Neuronal stem cell (in vitro differentiated cells): ENCODE measurements around the gene NECTIN1.

ENCODE experiments used
- DNase-seq: peaks from one replicate; pipeline ENCODE4 v3.0.0-alpha.2; 2013; ENCODE audit warnings: low spot score
- H2AFZ ChIP-seq: one replicate; pipeline ENCODE4 v1.6.1; 2013; ENCODE audit warnings: mild to moderate bottlenecking, low read length, inconsistent platforms
- H2AK5ac ChIP-seq: 2 replicates; pipeline ENCODE4 v1.6.1; 2013; ENCODE audit warnings: low read depth, mild to moderate bottlenecking, inconsistent platforms, low read length, moderate library complexity, mixed read lengths
- H2BK120ac ChIP-seq: 2 replicates; pipeline ENCODE4 v1.6.1; 2013; ENCODE audit warnings: low read depth, mild to moderate bottlenecking, inconsistent platforms, low read length, moderate library complexity, mixed read lengths
- H2BK12ac ChIP-seq: one replicate; pipeline ENCODE4 v1.6.1; 2013; ENCODE audit warnings: low read length, inconsistent platforms
- H2BK15ac ChIP-seq: 2 replicates; pipeline ENCODE4 v1.6.1; 2013; ENCODE audit warnings: mild to moderate bottlenecking, low read length, inconsistent platforms, mixed read lengths
- H2BK5ac ChIP-seq: one replicate; pipeline ENCODE4 v1.6.1; 2013; ENCODE audit warnings: inconsistent platforms, mild to moderate bottlenecking, low read length, moderate library complexity
- H3K14ac ChIP-seq: one replicate; pipeline ENCODE4 v1.6.1; 2013; ENCODE audit warnings: low read length, inconsistent platforms
- H3K18ac ChIP-seq: 2 replicates; pipeline ENCODE4 v1.6.1; 2013; ENCODE audit warnings: low read length, inconsistent platforms
- H3K23ac ChIP-seq: 2 replicates; pipeline ENCODE4 v1.6.1; 2013; ENCODE audit warnings: low read depth, mild to moderate bottlenecking, mixed read lengths, low read length, inconsistent platforms; ENCODE audit not compliant: poor library complexity
- H3K27ac ChIP-seq: replicated peaks from 3 replicates; pipeline ENCODE4 v1.5.1; 2013; ENCODE audit warnings: low read length, inconsistent platforms
- H3K27me3 ChIP-seq, 3 experiments: 2 replicates each; pipeline ENCODE4 v1.6.1; 2013; ENCODE audit warnings: low read length in 3 of 3, mild to moderate bottlenecking in 2 of 3, inconsistent platforms in 1 of 3, low read depth in 1 of 3, mixed read lengths in 1 of 3, moderate library complexity in 1 of 3; ENCODE audit not compliant: control insufficient read depth in 3 of 3, insufficient read depth in 3 of 3
- H3K36me3 ChIP-seq, 2 donors: replicated peaks in 1 of 2; 2 replicates each; pipeline ENCODE4 v1.6.1; 2013; ENCODE audit warnings: low read length in 2 of 2; ENCODE audit not compliant: control insufficient read depth in 2 of 2, insufficient read depth in 2 of 2
- H3K4ac ChIP-seq: 2 replicates; pipeline ENCODE4 v1.6.1; 2013; ENCODE audit warnings: inconsistent platforms, mild to moderate bottlenecking, low read length, moderate library complexity
- H3K4me1 ChIP-seq, 2 donors: 1 replicate in 1 of 2; 2 replicates in 1 of 2; pipeline ENCODE4 v1.6.1; 2013; ENCODE audit warnings: low read length in 2 of 2, low read depth in 1 of 2; ENCODE audit not compliant: control insufficient read depth in 2 of 2, insufficient read depth in 1 of 2
- H3K4me2 ChIP-seq: one replicate; pipeline ENCODE4 v1.6.1; 2013; ENCODE audit warnings: mild to moderate bottlenecking, low read length, inconsistent platforms; ENCODE audit not compliant: insufficient read depth, poor library complexity, severe bottlenecking
- H3K4me3 ChIP-seq, 2 donors: 2 replicates each; pipeline ENCODE4 v1.5.1; 2013; ENCODE audit warnings: low read length in 2 of 2, mild to moderate bottlenecking in 2 of 2, inconsistent platforms in 1 of 2, moderate library complexity in 1 of 2
- H3K79me1 ChIP-seq: one replicate; pipeline ENCODE4 v1.6.1; 2013; ENCODE audit warnings: low read depth, mild to moderate bottlenecking, inconsistent platforms, low read length, moderate library complexity
- H3K9ac ChIP-seq: one replicate; pipeline ENCODE4 v1.6.1; 2013; ENCODE audit warnings: mild to moderate bottlenecking, low read depth, low read length, inconsistent platforms; ENCODE audit not compliant: poor library complexity
- H3K9me3 ChIP-seq, 2 donors: replicated peaks in 1 of 2; 2 replicates each; pipeline versions ENCODE3 to v1.6.1; 2013; ENCODE audit warnings: low read length in 2 of 2, mild to moderate bottlenecking in 2 of 2, inconsistent platforms in 1 of 2, low read depth in 1 of 2, mixed read lengths in 1 of 2, moderate library complexity in 1 of 2; ENCODE audit not compliant: control insufficient read depth in 2 of 2, insufficient read depth in 1 of 2
- H4K8ac ChIP-seq: one replicate; pipeline ENCODE4 v1.6.1; 2013; ENCODE audit warnings: low read depth, mild to moderate bottlenecking, inconsistent platforms, low read length, moderate library complexity
- H4K91ac ChIP-seq: one replicate; pipeline ENCODE4 v1.6.1; 2013; ENCODE audit warnings: low read length, low read depth, mild to moderate bottlenecking, inconsistent platforms; ENCODE audit not compliant: poor library complexity
- WGBS, 2 donors: extraction: QIAGEN DNeasy Blood & Tissue Kit; methylation state at CpG; one replicate each; pipeline ENCODE4 v1.1.7; 2013; ENCODE audit warnings: missing lambda C conversion rate in 2 of 2, mixed read lengths in 1 of 2; ENCODE audit not compliant: insufficient read length in 2 of 2, insufficient replicate concordance in 1 of 2; ENCODE audit errors: extremely low coverage in 2 of 2; 5-methylcytosine and 5-hydroxymethylcytosine counted together

Gene NECTIN1

DNA sequence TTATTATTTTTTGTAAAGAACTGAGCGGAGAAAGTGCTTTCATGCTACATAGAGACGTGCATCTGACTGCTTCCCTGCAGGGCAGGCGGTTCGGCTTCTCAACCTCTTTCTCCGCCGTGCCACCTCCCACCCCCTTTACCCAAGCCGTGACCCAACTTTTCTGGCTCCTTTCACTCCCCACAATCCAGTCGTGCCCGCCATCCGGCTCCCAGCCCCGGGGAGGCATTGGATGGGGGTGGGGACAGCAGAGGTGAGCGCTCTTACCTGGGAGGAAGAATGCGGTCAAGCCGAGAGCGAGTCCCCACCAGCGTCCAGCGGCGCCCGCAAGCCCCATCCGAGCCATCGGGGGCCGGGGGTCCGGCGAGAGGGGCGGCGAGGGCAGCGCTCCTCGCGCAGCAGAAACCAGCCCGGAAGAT lies 781 bp downstream of the NECTIN1 start:
- Histone ChIP-seq H2AFZ (peak overlapping the region; percentile 80), H3K9me3 (no peaks in the 10 kb centered on the region), H3K79me1 (peaks cover 15% of the 10 kb centered on the region), H2BK12ac (no peak overlapping the region), H4K91ac (no peak overlapping the region), H3K23ac (peak overlapping the region; percentile 16), H2BK120ac (peak overlapping the region; percentile 56), H3K4me2 (peak overlapping the region; percentile 98), H4K8ac (no peak overlapping the region), H3K4me1 (peaks cover 25 to 32% of the 10 kb centered on the region in 2 donors), H2BK5ac (peak overlapping the region; percentile 97), H3K36me3 (no peaks in the 10 kb centered on the region), H2AK5ac (peak overlapping the region; percentile 48), H3K4me3 (peak overlapping the region; percentile 73 to 84), H3K27ac (peak overlapping the region; percentile 9), H3K4ac (no peak overlapping the region), H3K18ac (peak overlapping the region; percentile 97), H2BK15ac (peak overlapping the region; percentile 10), H3K9ac (peak overlapping the region; percentile 94), H3K27me3 (peaks cover 0 to 22% (median 0%) of the 10 kb centered on the region in 3 experiments), H3K14ac (no peak overlapping the region)
- DNase-seq, result peak; percentile 26
- WGBS, 2 donors, result no CpG with 5 or more reads among the region's 30 CpGs

GRCh38 chr11:119727523-119728151 lies 1.4 kb downstream of the NECTIN1 start:
- peak; percentile 88 for DNase-seq
- peak overlapping the region; percentile 90 for H2BK120ac ChIP-seq
- peak overlapping the region; percentile 97 for H2BK5ac ChIP-seq
- H3K4me3 ChIP-seq, result peak overlapping the region; percentile 73 to 84
- no peak overlapping the region for H3K4ac ChIP-seq
- H3K27me3 ChIP-seq, result peaks cover 0 to 22% (median 0%) of the 10 kb centered on the region in 3 experiments
- H4K8ac ChIP-seq, result no peak overlapping the region
- peak overlapping the region; percentile 80 for H2AFZ ChIP-seq
- H2BK15ac ChIP-seq, result no peak overlapping the region
- no peak overlapping the region for H2BK12ac ChIP-seq
- peak overlapping the region; percentile 90 for H3K27ac ChIP-seq
- H3K14ac ChIP-seq, result no peak overlapping the region
- no peaks in the 10 kb centered on the region for H3K36me3 ChIP-seq
- H3K9ac ChIP-seq, result no peak overlapping the region
- H3K18ac ChIP-seq, result peak overlapping the region; percentile 97
- H3K4me2 ChIP-seq, result peak overlapping the region; percentile 98
- WGBS, 2 donors, result no CpG with 5 or more reads among the region's 48 CpGs
- no peak overlapping the region for H4K91ac ChIP-seq
- no peaks in the 10 kb centered on the region for H3K9me3 ChIP-seq
- peak overlapping the region; percentile 13 for H3K23ac ChIP-seq
- H3K4me1 ChIP-seq, result peaks cover 25 to 33% of the 10 kb centered on the region in 2 donors
- H3K79me1 ChIP-seq, result peaks cover 16% of the 10 kb centered on the region
- peak overlapping the region; percentile 43 for H2AK5ac ChIP-seq

DNA sequence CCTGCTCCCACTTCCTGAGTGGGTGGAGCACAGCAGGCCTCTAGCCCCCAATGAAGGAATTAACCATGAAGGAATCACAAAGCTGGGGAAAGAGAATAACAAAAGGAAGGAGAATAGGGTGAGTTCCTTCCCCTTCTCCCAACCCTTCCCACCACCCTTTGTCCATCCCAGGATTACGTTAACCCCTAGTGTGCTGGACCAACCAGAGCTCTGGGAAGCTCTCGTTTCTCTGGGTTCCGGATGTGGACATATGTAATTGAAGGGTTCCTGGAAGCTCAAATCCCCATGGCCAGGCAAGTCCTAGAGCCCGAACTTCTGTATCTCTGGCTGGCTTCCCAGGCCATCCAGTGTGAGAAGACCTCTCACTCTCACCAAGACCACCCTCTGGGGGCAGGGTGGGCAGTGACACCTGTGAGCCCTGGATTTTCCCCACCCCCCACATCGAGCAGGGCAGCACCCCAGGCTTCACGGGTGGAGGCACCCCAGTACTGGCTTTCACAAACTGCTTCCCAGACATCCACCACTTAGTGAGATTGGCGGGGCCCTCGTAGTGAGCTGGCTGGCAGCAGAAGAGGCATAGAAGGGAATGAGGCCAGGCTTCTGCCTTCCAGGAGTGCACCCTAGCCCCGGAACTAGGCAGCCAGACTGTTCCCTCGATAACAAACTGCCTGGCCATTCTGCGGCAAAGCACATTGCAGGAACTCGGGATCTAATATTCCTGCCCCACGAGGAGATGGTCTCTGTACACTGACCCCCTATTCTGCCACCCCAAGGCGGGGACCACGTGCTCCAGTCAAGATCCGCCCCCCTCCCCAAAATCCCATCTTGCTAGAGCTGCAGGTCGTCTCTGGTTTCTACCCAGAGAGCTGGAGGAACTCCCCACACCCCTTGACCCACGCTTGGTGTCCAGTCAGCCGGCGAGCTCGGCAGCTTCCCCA lies 2.1 kb downstream of the NECTIN1 start:
- Histone ChIP-seq H3K4me3 (peak overlapping the region; percentile 73 to 84), H2BK5ac (peak overlapping the region; percentile 97), H3K14ac (peak overlapping the region; percentile 33), H3K36me3 (no peaks in the 10 kb centered on the region), H3K9me3 (no peaks in the 10 kb centered on the region), H2AFZ (peak overlapping the region; percentile 80), H3K27me3 (peaks cover 0 to 17% (median 0%) of the 10 kb centered on the region in 3 experiments), H4K8ac (no peak overlapping the region), H2BK12ac (peak overlapping the region; percentile 78), H3K4me2 (peak overlapping the region; percentile 86), H2BK15ac (peak overlapping the region; percentile 79), H3K9ac (peak overlapping the region; percentile 90), H4K91ac (peak overlapping the region; percentile 2), H3K18ac (peak overlapping the region; percentile 80), H3K4ac (peak overlapping the region; percentile 13), H3K79me1 (peaks cover 20% of the 10 kb centered on the region), H3K27ac (peak overlapping the region; percentile 90), H3K23ac (peak overlapping the region; percentile 31), H2AK5ac (peak overlapping the region; percentile 87), H3K4me1 (peaks cover 25 to 38% of the 10 kb centered on the region in 2 donors), H2BK120ac (peak overlapping the region; percentile 90)
- no CpG with 5 or more reads among the region's 21 CpGs for WGBS, 2 donors
- DNase-seq, result peak; percentile 68
